ENCODE results near the gene DYNC1I1.

GRCh38 chr7:95952851-95953250, 180.5 kb downstream of the DYNC1I1 start:
- TF ChIP-seq EZH2 (IDR thresholded peaks at IDR 0.05; ENCODE audit: low read depth, unreplicated experiment) (no peak), CREB1 (CRISPR knock-in tag; IDR thresholded peaks at IDR 0.05; ENCODE audit: low read depth) (no peak), EZH2phosphoT487 (IDR thresholded peaks at IDR 0.05; ENCODE audit: unreplicated experiment) (no peak), POLR2AphosphoS5 (IDR thresholded peaks at IDR 0.05; ENCODE audit: low read depth) (no peak)
- TF ChIP-seq, protein P1, sequence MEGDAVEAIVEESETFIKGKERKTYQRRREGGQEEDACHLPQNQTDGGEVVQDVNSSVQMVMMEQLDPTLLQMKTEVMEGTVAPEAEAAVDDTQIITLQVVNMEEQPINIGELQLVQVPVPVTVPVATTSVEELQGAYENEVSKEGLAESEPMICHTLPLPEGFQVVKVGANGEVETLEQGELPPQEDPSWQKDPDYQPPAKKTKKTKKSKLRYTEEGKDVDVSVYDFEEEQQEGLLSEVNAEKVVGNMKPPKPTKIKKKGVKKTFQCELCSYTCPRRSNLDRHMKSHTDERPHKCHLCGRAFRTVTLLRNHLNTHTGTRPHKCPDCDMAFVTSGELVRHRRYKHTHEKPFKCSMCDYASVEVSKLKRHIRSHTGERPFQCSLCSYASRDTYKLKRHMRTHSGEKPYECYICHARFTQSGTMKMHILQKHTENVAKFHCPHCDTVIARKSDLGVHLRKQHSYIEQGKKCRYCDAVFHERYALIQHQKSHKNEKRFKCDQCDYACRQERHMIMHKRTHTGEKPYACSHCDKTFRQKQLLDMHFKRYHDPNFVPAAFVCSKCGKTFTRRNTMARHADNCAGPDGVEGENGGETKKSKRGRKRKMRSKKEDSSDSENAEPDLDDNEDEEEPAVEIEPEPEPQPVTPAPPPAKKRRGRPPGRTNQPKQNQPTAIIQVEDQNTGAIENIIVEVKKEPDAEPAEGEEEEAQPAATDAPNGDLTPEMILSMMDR (conservative IDR thresholded peaks at IDR 0.05; ENCODE audit: low read depth in 2 of 2): no peak

Measured in GM23338 (cell line).